GM04504 (cell line): Measurements from ENCODE around the gene FAM89A.

Experiments used
- DNase-seq: peaks from one replicate; pipeline ENCODE4 v3.0.0-alpha.2; 2012; ENCODE audit warnings: low read depth

Gene FAM89A

DNA sequence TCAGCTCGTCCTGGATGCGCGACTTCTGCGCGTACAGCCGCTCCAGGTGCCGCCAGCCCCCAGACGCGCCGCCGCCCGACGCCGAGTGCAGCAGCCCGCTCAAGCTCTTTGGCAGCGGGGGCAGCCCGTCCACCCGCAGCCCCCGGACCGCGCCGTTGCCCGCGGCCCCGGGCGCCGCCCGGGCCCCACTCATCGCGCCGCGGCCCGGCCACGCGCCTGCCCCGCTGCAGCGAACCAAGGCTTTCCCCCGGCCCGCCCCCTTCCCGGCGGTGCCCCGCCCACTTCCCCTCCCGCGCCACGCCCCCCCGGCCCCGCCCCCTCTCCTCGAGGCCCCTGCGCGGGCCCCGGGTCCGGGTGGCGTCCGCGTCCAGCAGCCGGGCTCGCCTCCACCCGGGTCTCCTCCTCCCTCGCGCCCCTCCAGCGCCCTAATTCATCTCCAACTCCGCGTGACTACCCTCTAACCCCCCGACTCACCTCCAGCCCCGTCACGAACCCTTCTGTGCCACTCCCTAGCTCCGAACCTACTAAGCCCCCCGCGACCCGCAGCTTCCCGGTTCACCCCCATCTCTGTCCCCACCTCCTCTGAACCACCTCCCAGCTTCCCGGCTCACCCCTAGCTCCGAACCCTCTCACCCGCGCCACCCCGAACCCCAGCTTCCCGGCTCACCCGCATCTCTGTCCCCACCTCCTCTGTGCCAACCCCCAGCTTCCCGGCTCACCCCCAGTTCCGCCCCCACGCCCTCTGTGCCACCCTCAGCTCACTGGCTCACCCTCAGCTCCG lies at the start of gene FAM89A:
Gene FAM89A (minus strand): TSS at position 236 of the 781 bp plus-strand sequence. CDS start 43 bp downstream, at position 193.
- DNase-seq, result no peak

DNA sequence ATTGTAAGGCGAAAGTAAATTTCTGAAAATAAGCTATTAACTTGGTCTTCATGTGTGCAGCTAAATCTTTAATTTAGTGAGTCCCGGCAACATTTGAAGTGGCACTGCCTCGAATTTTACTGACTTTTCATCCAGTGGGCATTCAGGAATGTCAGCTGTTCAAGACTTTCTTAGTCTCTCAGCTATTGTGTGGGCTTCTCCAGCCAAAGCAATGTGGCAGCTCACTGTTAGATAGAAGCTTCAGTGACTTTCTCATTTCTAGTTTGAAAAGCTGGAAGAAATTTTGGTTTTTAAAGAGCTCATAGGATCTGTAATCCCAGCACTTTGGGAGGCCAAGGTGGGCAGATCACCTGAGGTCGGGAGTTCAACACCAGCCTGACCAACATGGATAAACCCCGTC lies 44.3 kb upstream of the FAM89A start:
- no peak for DNase-seq

DNA sequence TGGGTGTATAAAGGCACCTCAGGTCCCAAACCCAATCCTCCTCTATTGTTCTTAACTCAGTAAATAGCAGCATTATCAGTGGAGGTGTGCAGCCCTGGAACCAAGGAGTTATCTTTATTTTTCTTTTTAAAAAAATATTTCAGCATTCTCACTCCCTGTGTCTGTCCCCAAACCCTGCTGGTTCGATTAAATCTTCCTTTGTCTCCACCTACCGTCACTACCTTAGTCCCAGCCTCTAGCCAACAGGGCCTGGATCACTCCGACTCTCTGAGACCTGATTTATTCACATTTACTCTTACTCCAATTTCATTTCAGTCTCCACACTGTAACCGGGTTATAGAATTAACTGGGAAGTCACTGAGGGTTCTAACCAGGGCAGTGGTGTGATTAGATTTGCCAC lies 39.1 kb upstream of the FAM89A start:
- no peak for DNase-seq

- DNase-seq, result no peak
These were observed 38.2 kb upstream of the FAM89A start for GRCh38 chr1:231078250-231078649.

DNA sequence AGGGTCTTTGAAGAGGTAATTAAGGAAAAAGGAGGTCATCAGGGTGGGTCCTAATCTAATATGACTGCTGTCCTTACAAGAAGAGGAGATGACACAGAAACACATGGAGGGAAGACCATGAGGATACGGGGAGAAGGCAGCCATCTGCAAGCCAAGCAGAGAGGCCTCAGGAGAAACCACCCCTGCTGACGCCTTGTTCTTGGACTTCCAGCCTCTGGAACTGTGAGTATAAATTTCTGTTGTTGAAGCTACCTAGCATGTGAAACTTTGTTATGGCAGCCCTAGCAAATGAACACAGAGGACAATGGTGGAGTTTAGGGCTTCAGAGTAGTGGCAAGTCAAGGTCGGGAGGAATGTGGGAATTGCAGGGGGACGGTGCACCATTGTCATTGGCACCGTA lies 36.7 kb upstream of the FAM89A start:
- no peak for DNase-seq

DNA sequence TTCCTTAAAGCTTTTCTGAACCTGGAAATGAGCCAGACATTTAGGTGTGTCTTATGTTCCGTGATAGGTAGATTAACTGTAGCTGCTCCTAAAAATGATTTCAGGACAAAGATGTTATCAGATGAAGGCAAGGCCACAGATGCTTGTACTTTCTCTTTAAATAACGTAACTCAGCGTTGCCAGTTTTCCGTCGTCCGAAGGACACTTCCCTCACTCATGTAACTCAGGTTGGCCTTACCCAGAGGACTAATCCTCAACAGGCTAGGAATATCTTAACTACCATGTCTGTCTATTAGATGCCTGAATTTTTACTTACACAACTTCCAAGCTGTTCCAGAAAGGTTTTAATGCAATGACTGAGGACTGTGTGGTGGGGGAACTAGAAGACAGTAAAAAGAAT lies 35.4 kb upstream of the FAM89A start:
- DNase-seq, result no peak

- DNase-seq, result no peak
These were observed 35.0 kb upstream of the FAM89A start for GRCh38 chr1:231075020-231075419.

DNA sequence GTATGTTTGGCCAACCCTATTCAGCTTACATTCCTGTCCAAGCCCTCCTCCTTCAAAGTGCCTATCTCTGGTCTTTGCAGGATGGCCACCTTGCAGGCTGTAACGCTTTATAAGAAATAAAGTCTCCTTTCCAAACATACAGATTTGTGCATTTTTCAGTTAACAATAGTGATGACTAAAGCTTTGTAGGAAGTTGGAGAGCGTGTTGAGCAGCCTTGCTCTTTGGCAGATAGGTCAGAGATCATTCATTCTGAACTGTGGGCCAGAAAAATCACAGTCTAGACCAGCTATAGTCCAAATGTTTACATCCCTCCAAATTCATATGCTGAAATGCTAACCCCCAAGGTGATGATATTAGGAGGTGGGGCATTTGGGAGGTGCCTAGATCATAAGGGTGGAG lies 34.0 kb upstream of the FAM89A start:
- no peak for DNase-seq

- no peak for DNase-seq
These were observed 33.3 kb upstream of the FAM89A start for GRCh38 chr1:231073331-231073730.

- DNase-seq, result no peak
These were observed 32.5 kb upstream of the FAM89A start for GRCh38 chr1:231072502-231073094.

- DNase-seq, result no peak
These were observed 32.0 kb upstream of the FAM89A start for GRCh38 chr1:231072041-231072440.

GRCh38 chr1:231070758-231071444 lies 30.8 kb upstream of the FAM89A start:
- DNase-seq, result no peak

GRCh38 chr1:231069333-231069732 lies 29.3 kb upstream of the FAM89A start:
- DNase-seq, result no peak

DNA sequence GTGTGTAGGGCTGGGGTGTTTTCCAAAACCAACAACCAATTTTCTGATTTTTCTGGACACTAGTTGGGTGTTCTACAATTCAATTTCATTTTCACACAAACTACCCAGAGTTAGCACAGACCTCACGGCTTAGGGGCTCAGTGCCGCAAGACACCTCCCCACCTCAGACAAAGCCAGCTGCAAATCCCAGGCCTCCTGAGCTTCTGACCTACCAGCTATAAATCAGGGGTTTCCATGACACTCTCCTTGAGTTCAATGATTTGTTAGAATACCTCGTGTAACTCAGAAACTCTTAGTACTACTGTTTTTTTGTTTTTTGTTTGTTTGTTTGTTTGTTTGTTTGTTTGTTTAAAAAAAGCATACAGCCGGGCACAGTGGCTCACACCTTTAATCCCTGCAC lies 28.7 kb upstream of the FAM89A start:
- no peak for DNase-seq

DNA sequence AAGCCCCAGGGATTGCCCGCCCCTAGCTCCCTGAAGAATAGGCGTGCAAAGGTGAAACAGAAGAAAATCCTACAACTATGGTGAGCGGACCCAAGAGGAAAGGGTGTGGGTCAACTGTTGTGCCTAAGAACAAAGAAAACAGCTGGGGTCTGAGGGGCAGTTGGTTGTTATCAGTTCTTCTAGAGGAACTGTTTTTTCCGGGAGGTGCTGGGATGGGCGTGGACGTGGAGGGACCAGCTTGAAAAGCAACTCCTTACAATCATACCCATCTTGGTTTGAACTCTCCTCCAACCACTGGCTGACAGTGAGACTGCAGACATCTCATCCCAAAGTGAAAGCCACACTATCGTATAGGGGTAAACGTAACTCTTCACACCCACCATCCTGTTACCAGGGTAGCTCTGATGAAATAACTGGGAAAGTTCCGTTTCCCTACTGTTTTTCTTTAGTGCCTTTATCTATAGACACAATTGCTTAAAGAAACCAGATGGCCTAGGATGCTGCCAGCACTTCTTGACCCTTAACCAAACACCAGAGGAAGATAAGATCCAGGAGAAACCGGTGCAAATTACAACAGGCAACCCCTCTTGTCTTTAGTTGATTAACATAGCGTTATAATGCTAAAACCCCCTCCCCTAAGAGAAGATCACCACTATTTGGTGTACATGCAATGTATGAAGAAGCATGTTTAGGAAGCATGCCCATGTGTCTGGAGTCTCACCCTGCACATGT lies 25.6 kb upstream of the FAM89A start:
- DNase-seq, result no peak

GRCh38 chr1:231064418-231064817 lies 24.4 kb upstream of the FAM89A start:
- DNase-seq, result no peak

DNA sequence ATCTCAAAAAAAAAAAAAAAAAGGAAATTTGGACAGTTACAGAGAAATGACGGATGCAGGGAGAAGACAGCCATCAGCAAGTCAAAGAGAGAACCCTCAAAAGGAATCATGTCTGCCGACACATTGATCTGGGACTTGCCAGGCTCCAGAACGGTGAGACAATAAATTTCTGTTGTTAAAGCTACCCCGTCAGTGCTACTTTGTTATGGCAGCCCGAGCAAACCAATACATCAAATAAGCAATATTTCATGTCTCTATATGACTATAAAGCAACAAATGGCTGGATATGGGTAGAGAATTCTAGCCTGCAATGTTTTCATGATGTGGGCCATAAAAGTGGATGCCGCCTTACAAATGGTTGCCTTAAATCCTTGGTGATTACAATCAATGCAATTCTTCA lies 23.3 kb upstream of the FAM89A start:
- no peak for DNase-seq

GRCh38 chr1:231062500-231063270 lies 22.6 kb upstream of the FAM89A start:
- no peak for DNase-seq

GRCh38 chr1:231059566-231060193 lies 19.6 kb upstream of the FAM89A start:
- no peak for DNase-seq

DNA sequence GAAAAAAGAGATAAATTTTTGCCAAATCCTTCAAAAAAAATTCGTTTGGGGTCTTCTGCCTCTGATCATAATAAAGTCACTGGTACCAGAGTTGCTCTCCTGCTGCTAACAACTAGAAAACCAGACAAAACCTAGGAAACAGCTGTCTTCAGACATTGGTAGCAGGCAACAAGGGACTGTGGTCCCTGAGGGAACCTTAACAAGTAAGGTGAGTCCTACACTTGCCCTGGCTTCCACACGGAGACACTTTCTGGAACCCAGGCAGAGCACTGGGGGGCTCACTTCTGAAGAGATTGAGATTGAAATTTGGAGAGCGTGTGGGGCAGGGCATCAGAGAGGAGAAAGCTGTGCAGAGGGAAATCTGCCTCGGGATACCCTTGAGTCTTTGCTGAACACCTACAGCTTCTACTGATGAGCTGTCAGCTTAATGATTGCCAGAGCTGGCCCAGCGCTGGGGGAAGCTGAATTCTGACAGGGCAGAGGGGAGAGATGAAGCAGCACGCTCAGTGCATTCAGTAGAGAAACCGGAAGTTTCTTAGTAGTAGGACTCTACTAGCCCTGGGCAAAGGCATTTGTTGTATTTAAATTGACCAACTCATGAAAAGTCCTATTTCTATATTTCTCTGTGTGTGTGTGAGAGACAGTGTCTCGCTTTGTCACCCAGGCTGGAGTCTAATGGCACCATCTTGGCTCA lies 18.5 kb upstream of the FAM89A start:
- no peak for DNase-seq

GRCh38 chr1:231057410-231057809 lies 17.4 kb upstream of the FAM89A start:
- DNase-seq, result no peak
